Stimulated activated CD8-positive, alpha-beta memory T cell treated with anti-CD3 and anti-CD28 coated beads, Interleukin-7, amount 100 ng/mL, for 4 hours (primary cell): ENCODE measurements around the gene CADM4.

Experiments used
- DNase-seq, 2 donors: peaks; one replicate each; pipeline ENCODE4 v3.0.0-alpha.2; 2020; ENCODE audit warnings: low read depth in 2 of 2

Gene CADM4

DNA sequence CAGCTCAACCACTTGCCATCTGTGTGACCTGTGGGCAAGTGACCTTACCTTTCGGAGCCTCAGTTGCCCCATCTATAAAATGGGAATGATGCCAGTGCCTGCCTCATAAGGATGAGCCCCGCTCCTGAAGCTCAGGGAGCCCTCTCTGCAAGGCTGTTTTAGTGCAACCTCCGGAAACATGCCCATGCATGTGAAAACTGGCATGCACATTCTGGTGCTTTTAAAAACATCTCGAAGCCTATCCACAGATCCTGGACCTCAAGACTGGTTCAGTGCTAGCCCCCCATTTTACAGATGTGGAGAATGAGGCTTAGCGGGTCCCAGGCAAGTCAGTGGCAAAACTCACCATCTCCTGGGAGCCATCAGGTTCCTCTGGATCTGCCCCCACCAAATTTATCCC, 5.6 kb downstream of the CADM4 start:
- no peak for DNase-seq

DNA sequence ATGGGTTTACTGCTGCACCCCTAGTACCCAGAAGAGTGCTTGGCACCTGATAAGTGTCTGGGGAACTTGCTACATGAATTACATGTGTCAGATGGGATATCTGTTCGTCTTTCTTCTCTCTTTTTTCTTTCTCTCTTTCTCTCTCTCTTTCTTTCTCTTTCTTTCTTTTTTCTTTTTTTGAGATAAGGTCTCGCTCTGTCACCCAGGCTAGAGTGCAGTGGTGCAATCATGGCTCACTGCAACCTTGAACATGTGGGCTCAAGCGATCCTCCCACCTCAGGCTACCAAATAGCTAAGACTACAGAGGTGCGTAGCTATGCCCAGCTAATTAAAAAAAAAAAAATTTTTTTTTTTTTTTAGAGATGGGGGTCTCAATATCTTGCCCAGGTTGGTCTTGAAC, 6.1 kb downstream of the CADM4 start:
- no peak for DNase-seq

DNA sequence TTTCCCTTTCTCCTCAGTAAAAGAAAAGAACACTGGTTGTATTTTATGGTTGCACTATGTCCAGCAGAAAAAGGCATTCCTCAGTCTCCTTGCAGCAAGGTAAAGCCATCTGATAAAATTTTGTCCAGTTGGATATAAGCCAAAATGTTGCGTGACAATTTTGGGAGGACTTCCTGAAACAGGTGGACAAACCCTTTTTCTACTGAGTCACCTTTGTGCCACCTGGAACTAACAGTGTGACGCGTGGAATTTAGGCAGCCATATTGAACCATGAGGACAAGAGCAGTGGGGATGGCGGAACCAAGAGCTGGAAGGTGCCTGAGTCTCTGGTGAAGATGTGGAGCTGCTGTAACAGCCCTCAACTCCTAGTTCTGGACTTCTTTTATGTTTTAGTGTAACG, 8.2 kb downstream of the CADM4 start:
- DNase-seq = no peak

GRCh38 chr19:43628646-43629326, 10.9 kb downstream of the CADM4 start:
- no peak for DNase-seq

- no peak for DNase-seq
These were observed 12.8 kb downstream of the CADM4 start for GRCh38 chr19:43626838-43627237.

GRCh38 chr19:43625918-43626579, 13.6 kb downstream of the CADM4 start:
- no peak for DNase-seq

- DNase-seq = peak; percentile 74 to 77
These were observed 14.7 kb downstream of the CADM4 start for GRCh38 chr19:43624933-43625332.

GRCh38 chr19:43623889-43624670, 15.6 kb downstream of the CADM4 start:
- no peak for DNase-seq

- no peak for DNase-seq
These were observed 16.7 kb downstream of the CADM4 start for GRCh38 chr19:43622956-43623355.

DNA sequence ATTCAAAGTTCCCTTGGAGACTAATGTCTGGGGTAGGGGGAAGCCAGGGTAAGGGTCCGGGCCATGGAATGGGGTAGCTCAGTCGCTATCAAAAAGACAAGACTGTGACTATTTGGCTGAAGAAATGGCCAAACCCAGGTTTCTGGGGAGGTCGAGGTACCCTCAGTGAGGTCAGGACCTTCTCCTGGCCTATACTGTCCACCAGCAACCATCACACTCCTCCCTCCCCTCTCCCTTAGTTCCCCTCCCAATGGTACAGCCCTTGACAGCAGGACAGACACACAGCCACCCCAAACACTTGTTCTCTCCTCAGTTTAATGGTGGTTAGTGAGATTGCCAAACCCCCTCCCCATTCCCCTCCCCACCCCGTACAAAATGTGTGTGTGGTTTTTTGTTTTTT, 17.6 kb downstream of the CADM4 start:
- DNase-seq = no peak

- peak; percentile 77 to 80 for DNase-seq
These were observed 19.3 kb downstream of the CADM4 start for GRCh38 chr19:43620061-43621001.

DNA sequence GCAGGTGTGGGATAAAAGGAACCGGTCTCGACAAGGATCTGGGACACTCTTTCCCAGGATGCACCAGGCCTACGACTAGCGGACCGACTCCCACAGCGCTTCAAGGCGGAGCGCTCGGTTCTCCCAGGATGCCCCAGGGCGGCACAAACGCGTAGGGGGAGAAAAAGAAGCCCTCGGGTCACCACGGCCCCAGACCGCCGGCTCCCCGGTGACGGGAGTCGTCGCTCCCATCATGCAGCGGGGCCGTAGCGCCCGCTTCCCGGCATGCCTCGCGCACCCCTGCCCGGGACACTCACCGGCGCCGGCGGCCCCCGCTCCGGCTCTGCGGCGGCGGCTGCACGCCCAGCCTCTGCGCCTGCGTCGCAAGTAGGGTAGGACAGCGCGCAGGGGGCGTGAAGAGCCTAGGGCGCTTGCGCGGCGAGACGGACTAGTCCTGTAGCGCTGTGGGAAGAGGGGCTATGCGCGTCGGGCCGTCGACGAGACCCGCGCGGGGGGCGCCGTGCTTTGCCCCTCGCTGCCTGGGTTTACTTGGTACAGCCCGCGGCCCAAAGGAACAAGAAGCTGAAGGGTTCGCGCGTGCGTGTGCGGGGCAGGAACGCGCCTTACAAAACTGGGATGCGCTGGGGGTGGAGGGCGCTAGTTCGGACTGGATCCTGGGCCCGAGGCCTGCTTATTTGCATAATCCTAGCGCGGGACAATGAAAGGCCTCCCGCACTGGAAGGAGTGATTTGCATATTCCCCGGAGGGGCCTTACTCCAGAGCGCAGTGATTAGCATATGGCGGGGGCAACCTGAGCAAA, 20.2 kb downstream of the CADM4 start, which contains the start of gene ZNF428:
ZNF428 (minus strand) TSS at position 368 of the 799 bp plus-strand sequence. CDS start 5,325 bp downstream, outside the sequence.
- DNase-seq = peak; percentile 74 to 89

DNA sequence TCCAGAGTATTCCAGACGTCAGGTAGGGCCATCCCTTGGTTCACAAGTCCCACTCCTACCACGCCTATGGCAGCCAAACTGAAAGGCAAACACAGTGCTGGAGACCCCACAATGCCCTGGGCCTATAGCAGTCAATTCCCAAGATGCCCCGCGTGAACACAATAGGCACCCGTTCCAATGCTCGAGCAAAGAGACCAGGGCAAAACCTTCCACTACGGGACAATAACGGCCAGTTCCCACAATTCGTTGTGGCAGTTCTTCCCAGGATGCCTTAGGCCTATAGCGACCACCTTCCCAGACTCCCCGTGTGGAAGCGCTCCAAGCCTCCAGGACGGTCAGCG, 20.8 kb downstream of the CADM4 start:
- DNase-seq = peak; percentile 16 to 17

DNA sequence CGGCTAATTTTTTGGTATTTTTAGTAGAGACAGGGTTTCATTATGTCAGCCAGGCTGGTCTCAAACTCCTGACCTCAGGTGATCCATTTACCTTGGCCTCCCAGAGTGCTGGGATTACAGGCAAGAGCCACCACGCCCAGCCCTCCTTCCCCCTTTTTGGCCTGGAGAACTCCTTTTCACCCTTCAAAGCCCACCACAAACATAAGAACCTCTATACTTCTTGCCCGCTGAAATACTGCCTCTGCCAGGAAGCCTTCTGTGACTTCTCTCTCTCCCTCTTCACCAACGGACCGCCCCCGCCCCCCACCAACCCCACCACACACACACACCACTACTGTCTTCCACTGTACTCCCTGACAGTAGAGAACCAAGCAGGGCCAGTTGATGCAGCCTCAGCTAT, 22.7 kb downstream of the CADM4 start:
- DNase-seq = no peak

GRCh38 chr19:43616306-43616705, 23.3 kb downstream of the CADM4 start:
- no peak for DNase-seq

- no peak for DNase-seq
These were observed 27.3 kb downstream of the CADM4 start for GRCh38 chr19:43612374-43612773.

GRCh38 chr19:43611788-43612187, 27.9 kb downstream of the CADM4 start, which contains the start of gene SRRM5:
SRRM5 (plus strand) TSS chr19:43612088; CDS start chr19:43612122, 34 bp downstream.
- DNase-seq = no peak

GRCh38 chr19:43610493-43610892, 29.2 kb downstream of the CADM4 start:
- DNase-seq = no peak

DNA sequence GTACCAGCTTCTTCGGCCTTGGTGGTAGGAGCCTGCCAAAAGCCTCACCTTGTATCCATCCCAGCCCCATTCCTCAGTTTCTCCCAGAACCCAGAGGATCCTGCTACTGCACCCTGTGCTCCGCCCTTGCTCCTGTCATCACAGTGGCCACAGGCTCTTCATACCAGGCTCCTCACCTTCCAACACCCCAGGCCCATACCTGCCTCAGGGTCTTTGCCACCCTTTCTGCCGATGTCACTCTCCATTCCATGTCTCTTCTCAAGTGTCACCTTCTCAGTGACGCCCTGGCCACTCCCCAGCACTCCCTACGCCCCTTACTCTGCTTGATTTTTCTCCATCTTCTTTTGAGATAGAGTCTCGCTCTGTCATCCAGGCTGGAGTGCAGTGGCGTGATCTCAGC, 29.8 kb downstream of the CADM4 start:
- DNase-seq = no peak
